ENCODE data around the gene UBE2J2. TPM values are rescaled to one million over a fixed set of nuclear protein-coding genes. Genes with fewer than 3 reads are reported as not detected.

UBE2J2 gene
- total and polyA plus RNA-seq, 7 experiments from 2014 or later: 62.3 to 92.2 (median 84.1) TPM

DNA sequence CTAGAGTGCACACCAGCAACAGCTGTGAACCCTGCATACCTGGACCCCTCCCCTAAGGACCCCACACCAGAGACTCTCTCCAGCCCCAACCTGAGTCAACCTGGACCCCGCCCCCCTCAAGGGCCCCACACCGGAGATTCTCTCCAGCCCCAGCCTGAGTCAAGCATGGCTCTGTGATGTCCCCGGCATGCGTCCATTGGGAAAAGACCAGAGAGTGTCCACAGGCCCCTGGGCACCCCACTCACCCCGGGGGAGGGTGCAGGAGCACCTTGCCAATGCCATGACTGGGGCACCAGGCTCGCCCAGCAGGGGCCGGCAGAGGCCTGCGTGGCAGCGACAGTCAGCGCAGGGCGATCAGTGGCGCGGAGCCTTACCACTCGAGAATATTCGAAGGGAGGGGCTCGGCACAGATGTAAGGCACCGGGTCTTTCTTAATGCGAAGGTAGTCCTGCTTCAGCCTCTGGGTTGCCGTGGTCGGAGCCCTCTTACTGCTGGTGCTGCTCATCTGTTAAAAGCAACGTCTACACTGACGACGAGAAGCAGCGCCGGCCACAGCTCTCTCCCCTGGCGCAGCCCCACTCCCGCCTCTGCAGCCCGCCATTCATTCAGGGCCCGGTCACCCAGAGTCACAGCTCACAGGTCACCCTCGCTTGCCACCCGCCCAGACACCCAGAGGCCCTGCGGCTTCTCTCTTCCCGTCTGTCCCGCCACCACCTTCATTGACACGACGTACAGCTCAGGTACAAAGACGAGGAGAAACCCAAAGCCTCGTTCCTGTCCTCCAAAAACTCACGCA lies 6.0 kb downstream of the UBE2J2 start:
- no peaks in the 10 kb centered on the region for H3K27me3 Mint-ChIP-seq
- ChIA-PET POLR2A (interaction anchor here (1.0 kb wide), 1 partner anchor 17 kb away, joined by 3 read pairs; no protein-coding TSS in a partner anchor), CTCF (no interaction called here)
- H3K4me1 Mint-ChIP-seq: peaks cover 21 to 46% (median 32%) of the 10 kb centered on the region in 7 donors
- no peak overlapping the region for H3K4me3 ChIP-seq (ENCODE audit: low read length)
- DNase-seq (no peak), ATAC-seq (no peak)
- H3K36me3 Mint-ChIP-seq: peaks cover 0 to 18% (median 0%) of the 10 kb centered on the region in 5 donors
- peaks cover 0 to 2% (median 0%) of the 10 kb centered on the region in 11 donors for H3K9me3 Mint-ChIP-seq
- no peaks in the 10 kb centered on the region for H3K9me3 ChIP-seq (ENCODE audit: control insufficient read depth in 2 of 3, low read length in 3 of 3)
- intact Hi-C loops (cut with micrococcal nuclease): no loop called here
- peaks cover 0 to 52% (median 7%) of the 10 kb centered on the region in 3 experiments for H3K36me3 ChIP-seq (ENCODE audit: control insufficient read depth in 2 of 3, insufficient read depth in 3 of 3, low read length in 3 of 3)
- no peak overlapping the region for H3K27ac ChIP-seq (ENCODE audit: low read depth, low read length)
- no peak overlapping the region for H3K4me3 Mint-ChIP-seq
- H3K4me1 ChIP-seq (ENCODE audit: control insufficient read depth in 2 of 2, insufficient read depth in 2 of 2, low read length in 2 of 2): peaks cover 24 to 30% of the 10 kb centered on the region in 2 donors
- H3K27me3 ChIP-seq (ENCODE audit: control insufficient read depth in 2 of 2, insufficient read depth in 2 of 2, low read length in 2 of 2): no peaks in the 10 kb centered on the region
- H3K27ac Mint-ChIP-seq: peak overlapping the region in 1 of 9 donors; percentile 55

DNA sequence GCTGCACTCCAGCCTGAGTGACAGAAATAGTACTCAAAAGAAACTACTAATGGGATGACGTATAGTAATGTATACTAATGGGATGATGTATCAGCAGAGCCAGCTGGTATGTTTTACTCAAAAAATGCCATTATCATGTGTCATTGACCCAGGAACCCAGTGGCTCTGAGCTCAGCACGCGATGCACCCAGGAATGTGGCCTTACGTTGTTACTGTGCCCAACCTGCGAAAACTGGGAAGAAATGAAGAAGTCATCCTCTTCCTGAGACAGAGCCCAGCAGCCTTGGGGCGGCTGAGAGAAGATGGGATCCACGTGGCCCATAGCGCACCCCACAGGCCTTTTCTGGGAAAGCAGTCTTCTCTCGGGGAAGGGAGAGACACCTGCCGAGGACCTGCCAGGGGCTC lies 8.8 kb downstream of the UBE2J2 start:
- Histone ChIP-seq H3K4me3 (ENCODE audit: low read length) (no peak overlapping the region), H3K4me1 (ENCODE audit: control insufficient read depth in 2 of 2, insufficient read depth in 2 of 2, low read length in 2 of 2) (peaks cover 0 to 2% of the 10 kb centered on the region in 2 donors), H3K36me3 (ENCODE audit: control insufficient read depth in 2 of 3, insufficient read depth in 3 of 3, low read length in 3 of 3) (peaks cover 0 to 67% (median 10%) of the 10 kb centered on the region in 3 experiments), H3K27ac (ENCODE audit: low read depth, low read length) (no peak overlapping the region), H3K27me3 (ENCODE audit: control insufficient read depth in 2 of 2, insufficient read depth in 2 of 2, low read length in 2 of 2) (no peaks in the 10 kb centered on the region), H3K9me3 (ENCODE audit: control insufficient read depth in 2 of 3, low read length in 3 of 3) (no peaks in the 10 kb centered on the region)
- peaks cover 0 to 29% (median 5%) of the 10 kb centered on the region in 5 donors for H3K36me3 Mint-ChIP-seq
- DNase-seq: peak in 1 of 9 donors; percentile 18
- intact Hi-C loops (cut with micrococcal nuclease): loop anchor here in 1 of 2 donors (2.0 kb wide), 1 partner anchor 142 kb away; no protein-coding TSS in a partner anchor
- peak overlapping the region in 1 of 10 donors; percentile 20 for H3K4me3 Mint-ChIP-seq
- POLR2A ChIA-PET: no interaction called here
- CTCF ChIA-PET: no interaction called here
- H3K4me1 Mint-ChIP-seq: peaks cover 10 to 33% (median 21%) of the 10 kb centered on the region in 7 donors
- no peaks in the 10 kb centered on the region for H3K27me3 Mint-ChIP-seq
- ATAC-seq: peak; percentile 31
- peak overlapping the region in 1 of 9 donors; percentile 46 for H3K27ac Mint-ChIP-seq
- peaks cover 0 to 2% (median 0%) of the 10 kb centered on the region in 11 donors for H3K9me3 Mint-ChIP-seq

DNA sequence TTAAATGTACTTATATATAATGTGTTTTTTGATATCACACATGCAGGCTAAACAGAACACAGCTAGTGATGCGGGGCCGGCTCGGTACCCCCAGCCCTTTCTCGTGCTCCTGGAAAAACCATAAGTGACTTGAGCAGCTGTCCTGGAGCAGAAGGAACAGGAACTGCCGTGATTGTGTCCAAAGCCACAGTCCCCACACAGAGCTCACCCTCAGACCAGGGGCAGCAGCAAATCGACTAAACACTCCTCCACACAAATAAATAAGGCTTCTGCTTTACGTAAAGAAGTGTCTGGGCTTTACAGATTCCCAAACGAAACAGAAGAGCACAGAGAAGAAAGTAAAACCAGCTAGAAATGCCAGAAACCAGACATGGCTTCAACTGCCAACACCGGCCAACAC lies 9.6 kb downstream of the UBE2J2 start:
- ATAC-seq: no peak
- intact Hi-C loops (cut with micrococcal nuclease): loop anchor here in 1 of 2 donors (2.0 kb wide), 1 partner anchor 141 kb away; no protein-coding TSS in a partner anchor
- CTCF ChIA-PET: no interaction called here
- Histone ChIP-seq H3K27me3 (ENCODE audit: control insufficient read depth in 2 of 2, insufficient read depth in 2 of 2, low read length in 2 of 2) (no peaks in the 10 kb centered on the region), H3K27ac (ENCODE audit: low read depth, low read length) (no peak overlapping the region), H3K9me3 (ENCODE audit: control insufficient read depth in 2 of 3, low read length in 3 of 3) (no peaks in the 10 kb centered on the region), H3K4me1 (ENCODE audit: control insufficient read depth in 2 of 2, insufficient read depth in 2 of 2, low read length in 2 of 2) (no peaks in the 10 kb centered on the region), H3K36me3 (ENCODE audit: control insufficient read depth in 2 of 3, insufficient read depth in 3 of 3, low read length in 3 of 3) (peaks cover 0 to 76% (median 10%) of the 10 kb centered on the region in 3 experiments), H3K4me3 (ENCODE audit: low read length) (no peak overlapping the region)
- no peak overlapping the region for H3K4me3 Mint-ChIP-seq
- peaks cover 11 to 30% (median 20%) of the 10 kb centered on the region in 7 donors for H3K4me1 Mint-ChIP-seq
- H3K36me3 Mint-ChIP-seq: peaks cover 0 to 29% (median 5%) of the 10 kb centered on the region in 5 donors
- no peak for DNase-seq
- peaks cover 0 to 2% (median 0%) of the 10 kb centered on the region in 11 donors for H3K9me3 Mint-ChIP-seq
- no peaks in the 10 kb centered on the region for H3K27me3 Mint-ChIP-seq
- POLR2A ChIA-PET: no interaction called here
- H3K27ac Mint-ChIP-seq: peak overlapping the region in 1 of 9 donors; percentile 55

DNA sequence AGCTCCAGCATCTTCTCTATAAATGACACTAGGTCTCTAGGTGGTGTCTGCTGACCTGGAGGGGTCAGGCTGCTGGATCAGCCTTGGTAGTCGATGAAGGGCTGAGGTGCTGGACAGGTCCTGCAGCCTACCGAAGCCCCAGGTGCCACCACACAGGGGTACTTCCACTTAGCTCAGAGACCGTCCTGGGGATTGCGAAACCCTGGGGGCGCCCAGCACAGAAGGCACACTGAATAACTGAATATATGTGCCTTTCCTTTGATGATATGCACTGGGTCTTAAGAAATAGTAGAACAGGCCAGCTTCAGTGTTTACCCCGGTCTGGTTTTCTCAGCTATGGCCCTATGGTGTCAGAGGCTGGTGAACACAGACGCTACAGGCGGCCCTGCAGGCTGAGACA lies 10.9 kb downstream of the UBE2J2 start:
- ChIA-PET CTCF (interaction anchor here (2.1 kb wide), 1 partner anchor 141 kb away, joined by 6 read pairs; no protein-coding TSS in a partner anchor), POLR2A (no interaction called here)
- DNase-seq: no peak

DNA sequence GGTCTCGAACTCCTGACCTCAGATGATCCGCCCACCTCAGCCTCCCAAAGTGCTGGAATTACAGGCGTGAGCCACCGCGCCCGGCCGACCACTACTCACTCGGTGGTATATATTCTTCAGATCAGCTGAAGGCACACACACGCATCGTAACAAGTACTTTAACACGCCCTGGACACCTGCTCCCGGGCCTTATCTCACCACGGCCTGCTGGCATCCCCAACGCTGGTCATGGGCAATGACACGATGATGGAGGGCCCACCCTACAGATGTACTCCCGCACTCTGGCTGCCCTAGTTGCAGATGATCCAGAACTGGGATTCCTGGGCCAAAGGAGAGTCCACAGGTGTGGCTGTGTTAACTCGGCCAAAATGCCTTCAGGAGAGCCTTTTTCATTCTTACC lies 11.6 kb downstream of the UBE2J2 start:
- Mint-ChIP-seq H3K4me1 (peaks cover 15 to 23% (median 19%) of the 10 kb centered on the region in 7 donors), H3K27ac (peak overlapping the region in 1 of 9 donors; percentile 70), H3K27me3 (no peaks in the 10 kb centered on the region), H3K36me3 (peaks cover 0 to 25% (median 5%) of the 10 kb centered on the region in 5 donors), H3K9me3 (peaks cover 0 to 2% (median 0%) of the 10 kb centered on the region in 11 donors), H3K4me3 (peak overlapping the region in 1 of 10 donors; percentile 16)
- Histone ChIP-seq H3K27ac (ENCODE audit: low read depth, low read length) (no peak overlapping the region), H3K27me3 (ENCODE audit: control insufficient read depth in 2 of 2, insufficient read depth in 2 of 2, low read length in 2 of 2) (no peaks in the 10 kb centered on the region), H3K9me3 (ENCODE audit: control insufficient read depth in 2 of 3, low read length in 3 of 3) (no peaks in the 10 kb centered on the region), H3K4me1 (ENCODE audit: control insufficient read depth in 2 of 2, insufficient read depth in 2 of 2, low read length in 2 of 2) (no peaks in the 10 kb centered on the region), H3K36me3 (ENCODE audit: control insufficient read depth in 2 of 3, insufficient read depth in 3 of 3, low read length in 3 of 3) (peaks cover 0 to 62% (median 10%) of the 10 kb centered on the region in 3 experiments), H3K4me3 (ENCODE audit: low read length) (no peak overlapping the region)
- ATAC-seq (no peak), DNase-seq (no peak)
- CTCF ChIA-PET: interaction anchor here (1.3 to 2.1 kb wide), 2 partner anchors 12 to 140 kb away, joined by 3 to 6 read pairs; partner anchors contain the start of gene UBE2J2
- intact Hi-C loops (cut with micrococcal nuclease): no loop called here
- POLR2A ChIA-PET: no interaction called here

More for the DNA sequence above, 10.9 kb downstream of the UBE2J2 start:
- Mint-ChIP-seq H3K4me1 (peaks cover 12 to 26% (median 19%) of the 10 kb centered on the region in 7 donors), H3K27me3 (no peaks in the 10 kb centered on the region), H3K9me3 (peaks cover 0 to 2% (median 0%) of the 10 kb centered on the region in 11 donors), H3K36me3 (peaks cover 0 to 25% (median 5%) of the 10 kb centered on the region in 5 donors), H3K27ac (peak overlapping the region in 2 of 9 donors; percentile 22 to 55), H3K4me3 (no peak overlapping the region)
- peaks cover 0 to 68% (median 10%) of the 10 kb centered on the region in 3 experiments for H3K36me3 ChIP-seq (ENCODE audit: control insufficient read depth in 2 of 3, insufficient read depth in 3 of 3, low read length in 3 of 3)
- no peak overlapping the region for H3K27ac ChIP-seq (ENCODE audit: low read depth, low read length)
- H3K4me1 ChIP-seq (ENCODE audit: control insufficient read depth in 2 of 2, insufficient read depth in 2 of 2, low read length in 2 of 2): no peaks in the 10 kb centered on the region
- H3K4me3 ChIP-seq (ENCODE audit: low read length): no peak overlapping the region
- intact Hi-C loops (cut with micrococcal nuclease): no loop called here
- H3K9me3 ChIP-seq (ENCODE audit: control insufficient read depth in 2 of 3, low read length in 3 of 3): no peaks in the 10 kb centered on the region
- no peak for ATAC-seq
- H3K27me3 ChIP-seq (ENCODE audit: control insufficient read depth in 2 of 2, insufficient read depth in 2 of 2, low read length in 2 of 2): no peaks in the 10 kb centered on the region

DNA sequence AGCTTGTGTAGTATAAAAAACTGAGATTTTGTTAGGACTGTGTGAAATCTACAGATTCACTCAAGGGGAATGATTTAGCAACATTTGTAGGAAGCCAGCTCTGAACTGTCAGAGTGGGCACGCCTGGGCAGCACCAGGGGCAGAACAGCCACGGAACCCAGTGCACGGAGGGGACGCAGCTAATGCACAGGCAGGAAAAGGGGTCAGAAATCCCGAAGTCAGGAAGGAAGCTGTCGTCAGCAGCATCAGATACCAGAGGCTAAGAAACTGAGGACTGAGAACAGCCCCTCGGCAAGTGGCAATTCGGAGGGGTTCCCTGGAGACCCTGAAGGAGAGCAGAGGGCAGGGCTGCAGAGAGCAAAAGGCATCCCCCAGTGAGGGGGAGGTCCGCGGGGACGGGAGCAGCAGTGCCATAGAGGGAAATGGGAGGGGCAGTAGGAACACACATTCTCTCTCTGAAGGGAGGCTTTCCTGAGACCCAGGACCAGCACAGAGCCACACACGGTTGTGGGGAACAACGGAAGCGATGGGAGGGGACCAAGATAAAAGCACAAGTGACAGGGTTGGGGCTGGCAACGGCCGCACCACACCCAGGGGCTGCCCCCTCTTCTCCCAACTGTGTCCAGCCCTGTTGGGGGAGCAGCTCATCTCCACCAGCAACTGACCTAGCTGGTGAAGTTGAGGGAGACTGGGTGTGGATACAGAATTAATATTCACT lies 12.7 kb downstream of the UBE2J2 start:
- no peaks in the 10 kb centered on the region for H3K27me3 ChIP-seq (ENCODE audit: control insufficient read depth in 2 of 2, insufficient read depth in 2 of 2, low read length in 2 of 2)
- H3K4me3 ChIP-seq (ENCODE audit: low read length): no peak overlapping the region
- H3K27ac ChIP-seq (ENCODE audit: low read depth, low read length): peak overlapping the region; percentile 7
- Mint-ChIP-seq H3K4me3 (peak overlapping the region in 9 of 10 donors; percentile 32 to 84 (median 58)), H3K36me3 (peaks cover 0 to 28% (median 5%) of the 10 kb centered on the region in 5 donors), H3K9me3 (peaks cover 0 to 2% (median 0%) of the 10 kb centered on the region in 11 donors), H3K27me3 (no peaks in the 10 kb centered on the region), H3K27ac (peak overlapping the region in 8 of 9 donors; percentile 5 to 91 (median 64)), H3K4me1 (peaks cover 16 to 22% (median 18%) of the 10 kb centered on the region in 7 donors)
- ChIA-PET CTCF (interaction anchor here (1.3 to 2.1 kb wide), 2 partner anchors 13 to 139 kb away, joined by 3 to 6 read pairs; partner anchors contain the start of gene UBE2J2), POLR2A (interaction anchor here (0.9 kb wide), 1 partner anchor 11 kb away, joined by 3 read pairs; no protein-coding TSS in a partner anchor)
- peaks cover 0 to 67% (median 10%) of the 10 kb centered on the region in 3 experiments for H3K36me3 ChIP-seq (ENCODE audit: control insufficient read depth in 2 of 3, insufficient read depth in 3 of 3, low read length in 3 of 3)
- DNase-seq (no peak), ATAC-seq (peak; percentile 50)
- intact Hi-C loops (cut with micrococcal nuclease): no loop called here
- no peaks in the 10 kb centered on the region for H3K9me3 ChIP-seq (ENCODE audit: control insufficient read depth in 2 of 3, low read length in 3 of 3)
- no peaks in the 10 kb centered on the region for H3K4me1 ChIP-seq (ENCODE audit: control insufficient read depth in 2 of 2, insufficient read depth in 2 of 2, low read length in 2 of 2)

All from naive thymus-derived CD4-positive, alpha-beta T cell (primary cell).